CD4-positive, CD25-positive, alpha-beta regulatory T cell (primary cell): ENCODE data around the gene FUT9. TPM values are rescaled to one million over a fixed set of nuclear protein-coding genes. Genes with fewer than 3 reads are reported as not detected.

Experiments
- ATAC-seq, 2 donors: fragments of 150-1000 bp; cut with Tn5 transposase; one replicate each; pipeline ENCODE4 v1.10.0; 2021; ENCODE audit warnings: low read depth in 2 of 2, moderate number of reproducible peaks in 2 of 2, moderate library complexity in 1 of 2
- DNase-seq, 3 donors: peaks; one replicate each; pipeline versions ENCODE4 v3.0.0 to v3.0.0-alpha.2; 2012 to 2022; ENCODE audit warnings: mixed read lengths in 1 of 3
- H3K27ac ChIP-seq: one replicate; pipeline ENCODE4 v1.7.0; 2013; ENCODE audit warnings: mild to moderate bottlenecking, low read length; ENCODE audit not compliant: insufficient read depth, poor library complexity, severe bottlenecking
- H3K27me3 ChIP-seq: one replicate; pipeline ENCODE4 v1.7.0; 2013; ENCODE audit warnings: low read length; ENCODE audit not compliant: control insufficient read depth, insufficient read depth
- H3K36me3 ChIP-seq: one replicate; pipeline ENCODE4 v1.7.0; 2013; ENCODE audit warnings: mild to moderate bottlenecking, low read length, moderate library complexity; ENCODE audit not compliant: control insufficient read depth, insufficient read depth
- H3K4me1 ChIP-seq: 2 replicates; pipeline ENCODE4 v1.7.0; 2013; ENCODE audit warnings: mild to moderate bottlenecking, low read length; ENCODE audit not compliant: insufficient read depth, control insufficient read depth, poor library complexity, severe bottlenecking
- H3K4me3 ChIP-seq: one replicate; pipeline ENCODE4 v1.7.0; 2013; ENCODE audit warnings: low read depth, mild to moderate bottlenecking, low read length, moderate library complexity
- H3K9me3 ChIP-seq, 2 experiments: 1 replicate in 1 of 2; 2 replicates in 1 of 2; pipeline ENCODE4 v1.7.0; 2013; ENCODE audit warnings: low read length in 2 of 2, mild to moderate bottlenecking in 1 of 2, moderate library complexity in 1 of 2; ENCODE audit not compliant: control insufficient read depth in 2 of 2
- H3K27ac Mint-ChIP-seq, 3 donors: one replicate each; pipeline ENCODE4 v1.8.0; 2020 to 2022; ENCODE audit warnings: mild to moderate bottlenecking in 3 of 3, mixed read lengths in 3 of 3, moderate library complexity in 2 of 3
- H3K27me3 Mint-ChIP-seq: one replicate; pipeline ENCODE4 v1.8.0; 2022; ENCODE audit warnings: mild to moderate bottlenecking, mixed read lengths
- H3K36me3 Mint-ChIP-seq: one replicate; pipeline ENCODE4 v1.8.0; 2020; ENCODE audit warnings: mixed read lengths
- H3K4me1 Mint-ChIP-seq, 4 donors: one replicate each; pipeline ENCODE4 v1.8.0; 2020 to 2022; ENCODE audit warnings: mixed read lengths in 4 of 4, mild to moderate bottlenecking in 1 of 4
- H3K4me3 Mint-ChIP-seq, 4 donors: one replicate each; pipeline ENCODE4 v1.8.0; 2020 to 2022; ENCODE audit warnings: mild to moderate bottlenecking in 4 of 4, mixed read lengths in 4 of 4, moderate library complexity in 3 of 4
- H3K9me3 Mint-ChIP-seq, 7 donors: one replicate each; pipeline ENCODE4 v1.8.0; 2020 to 2022; ENCODE audit warnings: mixed read lengths in 7 of 7, mild to moderate bottlenecking in 3 of 7, moderate library complexity in 2 of 7
- polyA plus RNA-seq, 4 donors: library from polyadenylated mRNA; unstranded; fragments of 300-500 nt; fragmentation: Illumina TruSeq; gene quantifications; one replicate each; pipeline ENCODE4 v1.2.3, GENCODE V29; 2021
- total RNA-seq: library from RNA; stranded (reverse); gene quantifications from one replicate; pipeline ENCODE4 v1.2.3, GENCODE V29; 2022

FUT9 gene
- total and polyA plus RNA-seq, 5 donors from 2014 or later = not detected

- Histone ChIP-seq H3K9me3 (no peaks in the 10 kb centered on the region), H3K27ac (no peak overlapping the region), H3K36me3 (no peaks in the 10 kb centered on the region), H3K4me1 (no peaks in the 10 kb centered on the region), H3K4me3 (no peak overlapping the region), H3K27me3 (no peaks in the 10 kb centered on the region)
- Mint-ChIP-seq H3K9me3 (peaks cover 0 to 2% (median 0%) of the 10 kb centered on the region in 7 donors), H3K27ac (no peak overlapping the region), H3K36me3 (no peaks in the 10 kb centered on the region), H3K4me3 (no peak overlapping the region), H3K27me3 (no peaks in the 10 kb centered on the region), H3K4me1 (no peaks in the 10 kb centered on the region)
- no peak for DNase-seq
- no peak for ATAC-seq
Measured at GRCh38 chr6:96151707-96152106, 135.9 kb downstream of the FUT9 start.

GRCh38 chr6:96152114-96152708 is 136.4 kb downstream of the FUT9 start:
- no peaks in the 10 kb centered on the region for H3K27me3 ChIP-seq
- no peak overlapping the region for H3K27ac Mint-ChIP-seq
- H3K4me1 Mint-ChIP-seq = no peaks in the 10 kb centered on the region

GRCh38 chr6:96153775-96154174 is 138.0 kb downstream of the FUT9 start:
- Mint-ChIP-seq H3K36me3 (no peaks in the 10 kb centered on the region), H3K27me3 (no peaks in the 10 kb centered on the region), H3K9me3 (peaks cover 0 to 2% (median 0%) of the 10 kb centered on the region in 7 donors), H3K4me3 (no peak overlapping the region), H3K27ac (no peak overlapping the region), H3K4me1 (no peaks in the 10 kb centered on the region)
- Histone ChIP-seq H3K4me1 (no peaks in the 10 kb centered on the region), H3K36me3 (no peaks in the 10 kb centered on the region), H3K9me3 (no peaks in the 10 kb centered on the region), H3K27ac (no peak overlapping the region), H3K27me3 (no peaks in the 10 kb centered on the region), H3K4me3 (no peak overlapping the region)
- ATAC-seq (no peak), DNase-seq (no peak)

More at GRCh38 chr6:96152114-96152708, 136.4 kb downstream of the FUT9 start:
- no peak overlapping the region for H3K4me3 ChIP-seq
- no peaks in the 10 kb centered on the region for H3K4me1 ChIP-seq
- Mint-ChIP-seq H3K9me3 (peaks cover 0 to 2% (median 0%) of the 10 kb centered on the region in 7 donors), H3K27me3 (no peaks in the 10 kb centered on the region), H3K36me3 (no peaks in the 10 kb centered on the region), H3K4me3 (no peak overlapping the region)
- no peak for ATAC-seq
- DNase-seq = no peak
- no peaks in the 10 kb centered on the region for H3K36me3 ChIP-seq
- no peak overlapping the region for H3K27ac ChIP-seq
- no peaks in the 10 kb centered on the region for H3K9me3 ChIP-seq

GRCh38 chr6:96156425-96156824 is 140.7 kb downstream of the FUT9 start:
- no peaks in the 10 kb centered on the region for H3K4me1 ChIP-seq
- H3K4me3 ChIP-seq = no peak overlapping the region
- DNase-seq (no peak), ATAC-seq (no peak)
- H3K27ac ChIP-seq = no peak overlapping the region
- no peaks in the 10 kb centered on the region for H3K27me3 ChIP-seq
- Mint-ChIP-seq H3K27me3 (no peaks in the 10 kb centered on the region), H3K9me3 (peaks cover 0 to 5% (median 0%) of the 10 kb centered on the region in 7 donors), H3K4me1 (no peaks in the 10 kb centered on the region), H3K4me3 (no peak overlapping the region), H3K27ac (no peak overlapping the region), H3K36me3 (no peaks in the 10 kb centered on the region)
- H3K9me3 ChIP-seq = no peaks in the 10 kb centered on the region
- H3K36me3 ChIP-seq = no peaks in the 10 kb centered on the region

- Mint-ChIP-seq H3K36me3 (no peaks in the 10 kb centered on the region), H3K9me3 (peaks cover 0 to 6% (median 0%) of the 10 kb centered on the region in 7 donors), H3K4me1 (no peaks in the 10 kb centered on the region), H3K27ac (no peak overlapping the region), H3K27me3 (no peaks in the 10 kb centered on the region), H3K4me3 (no peak overlapping the region)
- DNase-seq = peak in 1 of 3 donors; percentile 10
- H3K27me3 ChIP-seq = no peaks in the 10 kb centered on the region
- no peaks in the 10 kb centered on the region for H3K36me3 ChIP-seq
- ATAC-seq = no peak
- H3K9me3 ChIP-seq = no peaks in the 10 kb centered on the region
- H3K4me3 ChIP-seq = no peak overlapping the region
- no peaks in the 10 kb centered on the region for H3K4me1 ChIP-seq
- no peak overlapping the region for H3K27ac ChIP-seq
Measured at GRCh38 chr6:96157018-96157565, 141.3 kb downstream of the FUT9 start.

GRCh38 chr6:96162711-96163120 is 146.9 kb downstream of the FUT9 start:
- no peaks in the 10 kb centered on the region for H3K4me1 Mint-ChIP-seq
- ATAC-seq = no peak

GRCh38 chr6:96164802-96165201 is 149.0 kb downstream of the FUT9 start:
- H3K4me3 Mint-ChIP-seq = no peak overlapping the region
- H3K36me3 ChIP-seq = no peaks in the 10 kb centered on the region

More at GRCh38 chr6:96162711-96163120, 146.9 kb downstream of the FUT9 start:
- H3K27ac Mint-ChIP-seq = no peak overlapping the region
- Histone ChIP-seq H3K4me1 (no peaks in the 10 kb centered on the region), H3K36me3 (no peaks in the 10 kb centered on the region), H3K4me3 (no peak overlapping the region), H3K27me3 (no peaks in the 10 kb centered on the region), H3K27ac (no peak overlapping the region), H3K9me3 (no peaks in the 10 kb centered on the region)
- no peak for DNase-seq
- no peaks in the 10 kb centered on the region for H3K27me3 Mint-ChIP-seq
- no peak overlapping the region for H3K4me3 Mint-ChIP-seq
- peaks cover 0 to 11% (median 0%) of the 10 kb centered on the region in 7 donors for H3K9me3 Mint-ChIP-seq
- H3K36me3 Mint-ChIP-seq = no peaks in the 10 kb centered on the region

GRCh38 chr6:96171112-96171511 is 155.3 kb downstream of the FUT9 start:
- no peak overlapping the region for H3K27ac Mint-ChIP-seq
- Histone ChIP-seq H3K36me3 (no peaks in the 10 kb centered on the region), H3K4me1 (no peaks in the 10 kb centered on the region), H3K4me3 (no peak overlapping the region), H3K27ac (no peak overlapping the region), H3K27me3 (no peaks in the 10 kb centered on the region), H3K9me3 (no peaks in the 10 kb centered on the region)
- DNase-seq = no peak
- H3K27me3 Mint-ChIP-seq = no peaks in the 10 kb centered on the region
- no peak overlapping the region for H3K4me3 Mint-ChIP-seq
- H3K9me3 Mint-ChIP-seq = peaks cover 0 to 4% (median 0%) of the 10 kb centered on the region in 7 donors
- no peak for ATAC-seq
- no peaks in the 10 kb centered on the region for H3K36me3 Mint-ChIP-seq
- H3K4me1 Mint-ChIP-seq = no peaks in the 10 kb centered on the region

More at GRCh38 chr6:96164802-96165201, 149.0 kb downstream of the FUT9 start:
- H3K27me3 ChIP-seq = no peaks in the 10 kb centered on the region
- no peaks in the 10 kb centered on the region for H3K4me1 ChIP-seq
- H3K4me3 ChIP-seq = no peak overlapping the region
- H3K9me3 ChIP-seq = no peaks in the 10 kb centered on the region
- Mint-ChIP-seq H3K27me3 (no peaks in the 10 kb centered on the region), H3K9me3 (peaks cover 0 to 11% (median 0%) of the 10 kb centered on the region in 7 donors), H3K4me1 (no peaks in the 10 kb centered on the region), H3K36me3 (no peaks in the 10 kb centered on the region), H3K27ac (no peak overlapping the region)
- DNase-seq = no peak
- H3K27ac ChIP-seq = no peak overlapping the region
- ATAC-seq = no peak
